HCT116 (cell line): ENCODE data around the gene MSRB3. TPM values are rescaled to one million over a fixed set of nuclear protein-coding genes. Genes with fewer than 3 reads are reported as not detected.

Source experiments
- ATAC-seq: fragments of 200-7000 bp; cut with Tn5 transposase; 2 replicates; pipeline ENCODE4 v1.9.1; 2020; ENCODE audit warnings: mild to moderate bottlenecking, moderate library complexity
- BruUV-seq: library from RNA; stranded (reverse); fragments of 400-500 nt; replicated peaks from 2 replicates; lab custom pipeline; 2021; lab: Mats Ljungman, UMichigan
- CTCF ChIA-PET: fragments of 300-600 bp; sonication (Branson Sonifier 250); formaldehyde crosslinking; loops from one replicate; lab custom pipeline; 2021; ENCODE audit warnings: antibody characterized with exemption; lab: Charles Lee
- POLR2A ChIA-PET: fragments of 300-600, 350-600 bp; sonication (Branson Sonifier 250); formaldehyde crosslinking; loops from one replicate; lab custom pipeline; 2021; ENCODE audit warnings: antibody characterized with exemption; lab: Charles Lee
- RAD21 ChIA-PET, 2 experiments: fragments of 300-600 bp; sonication (Branson Sonifier 250); formaldehyde crosslinking; loops; one replicate each; lab custom pipeline; 2023; ENCODE audit warnings: low total read pairs in 2 of 2; ENCODE audit not compliant: uncharacterized antibody in 2 of 2, unreplicated experiment in 2 of 2, low non-redundant PET in 1 of 2; lab: Charles Lee
- DNase-seq: peaks from one replicate; pipeline ENCODE4 v3.0.0-alpha.2; 2010; ENCODE audit warnings: low read depth, low spot score
- H2AFZ ChIP-seq: fragments of 200-600 bp; shearing (Covaris generic), sonication (generic); 2 replicates; pipeline ENCODE4 v1.6.1; 2017; ENCODE audit warnings: low read depth, mixed run types, mixed read lengths, antibody characterized with exemption, low read length; ENCODE audit not compliant: poor library complexity, severe bottlenecking
- H3K27ac ChIP-seq: 2 replicates; pipeline ENCODE4 v1.5.1; 2012; ENCODE audit warnings: low read depth, low read length
- H3K27me3 ChIP-seq: fragments of 200-600 bp; sonication (generic); 2 replicates; pipeline ENCODE4 v1.6.1; 2016; ENCODE audit warnings: mixed run types, low read length, mixed read lengths; ENCODE audit not compliant: insufficient read depth
- H3K36me3 ChIP-seq, 2 experiments: fragments of 200-500 bp in 1 of 2; fragments of 200-600 bp in 1 of 2; sonication (Bioruptor generic) in 1 of 2; sonication (generic) in 1 of 2; 2 replicates each; pipeline versions ENCODE4 v1.5.1 to v1.6.1; 2014 to 2016; ENCODE audit warnings: low read length in 2 of 2, inconsistent platforms in 1 of 2, mixed read lengths in 1 of 2, mixed run types in 1 of 2; ENCODE audit not compliant: insufficient read depth in 2 of 2, control insufficient read depth in 1 of 2
- H3K4me1 ChIP-seq, 2 experiments: fragments of 200-600 bp in 1 of 2; sonication (generic) in 1 of 2; 2 replicates each; pipeline versions ENCODE4 v1.5.1 to v1.6.1; 2012 to 2017; ENCODE audit warnings: low read length in 2 of 2, inconsistent platforms in 1 of 2, mild to moderate bottlenecking in 1 of 2, mixed read lengths in 1 of 2, mixed run types in 1 of 2, moderate library complexity in 1 of 2; ENCODE audit not compliant: insufficient read depth in 2 of 2, control insufficient read depth in 1 of 2
- H3K4me2 ChIP-seq: fragments of 200-600 bp; sonication (generic); 2 replicates; pipeline ENCODE4 v1.6.1; 2017; ENCODE audit warnings: mixed run types, low read length, mixed read lengths
- H3K4me3 ChIP-seq, 2 experiments: fragments of 200-600 bp in 1 of 2; sonication (generic) in 1 of 2; replicated peaks in 1 of 2; 2 replicates each; pipeline ENCODE4 v1.5.1; 2011 to 2016; ENCODE audit warnings: low read length in 2 of 2, control low read depth in 1 of 2, low read depth in 1 of 2, mild to moderate bottlenecking in 1 of 2, mixed read lengths in 1 of 2, mixed run types in 1 of 2
- H3K79me2 ChIP-seq: fragments of 200-600 bp; sonication (generic); 2 replicates; pipeline ENCODE4 v1.6.1; 2017; ENCODE audit warnings: mild to moderate bottlenecking, mixed run types, low read length, moderate library complexity, mixed read lengths; ENCODE audit not compliant: insufficient read depth
- H3K9ac ChIP-seq: fragments of 200-600 bp; sonication (generic); 2 replicates; pipeline ENCODE4 v1.6.1; 2016; ENCODE audit warnings: low read length, mixed read lengths
- H3K9me2 ChIP-seq: fragments of 200-600 bp; sonication (generic), shearing (Covaris generic); 2 replicates; pipeline ENCODE4 v1.6.1; 2017; ENCODE audit warnings: mixed run types, mild to moderate bottlenecking, moderate library complexity; ENCODE audit not compliant: insufficient read depth
- H3K9me3 ChIP-seq, 2 experiments: fragments of 200-500 bp in 1 of 2; fragments of 200-600 bp in 1 of 2; sonication (Bioruptor generic) in 1 of 2; sonication (generic) in 1 of 2; 2 replicates each; pipeline ENCODE4 v1.6.1; 2014 to 2017; ENCODE audit warnings: low read length in 2 of 2, mixed read lengths in 2 of 2, inconsistent platforms in 1 of 2, low read depth in 1 of 2, mild to moderate bottlenecking in 1 of 2, mixed run types in 1 of 2, moderate library complexity in 1 of 2; ENCODE audit not compliant: control insufficient read depth in 1 of 2, insufficient read depth in 1 of 2
- H4K20me1 ChIP-seq: fragments of 200-600 bp; sonication (generic), shearing (Covaris generic); 2 replicates; pipeline ENCODE4 v1.6.1; 2017; ENCODE audit warnings: mixed run types, mild to moderate bottlenecking, moderate library complexity; ENCODE audit not compliant: insufficient read depth
- CBX3 ChIP-seq: IDR thresholded peaks from 2 replicates; pipeline ENCODE4 v1.6.1; 2012; ENCODE audit warnings: low read depth
- EGR1 ChIP-seq: IDR thresholded peaks from 2 replicates; pipeline ENCODE4 v1.6.1; 2012; ENCODE audit warnings: low read depth
- ELF1 ChIP-seq: IDR thresholded peaks from 2 replicates; pipeline ENCODE4 v1.6.1; 2012; ENCODE audit warnings: low read depth, borderline replicate concordance
- EZH2 ChIP-seq: fragments of 200-600 bp; sonication (generic); IDR thresholded peaks from 2 replicates; pipeline ENCODE4 v1.6.1; 2017; ENCODE audit warnings: antibody characterized with exemption, mixed run types
- FOSL1 ChIP-seq: IDR thresholded peaks from 2 replicates; pipeline ENCODE4 v1.6.1; 2012; ENCODE audit warnings: low read depth
- JUND ChIP-seq: IDR thresholded peaks from 2 replicates; pipeline ENCODE4 v1.6.1; 2012
- TCF7L2 ChIP-seq: IDR thresholded peaks from 2 replicates; pipeline ENCODE4 v1.7.0; 2011; ENCODE audit warnings: borderline replicate concordance, inconsistent platforms; ENCODE audit not compliant: insufficient read depth, insufficient read length; ENCODE audit errors: extremely low read depth
- ZBTB33 ChIP-seq: IDR thresholded peaks from 2 replicates; pipeline ENCODE4 v1.6.1; 2011; ENCODE audit warnings: mild to moderate bottlenecking, low read length, moderate library complexity; ENCODE audit not compliant: insufficient replicate concordance; ENCODE audit errors: extremely low read depth
- ZNF274 ChIP-seq: fragments of 200-500 bp; sonication (Bioruptor generic); IDR thresholded peaks from 2 replicates; pipeline ENCODE4 v1.6.1; 2014; ENCODE audit warnings: mild to moderate bottlenecking, low read depth, low read length, inconsistent platforms
- intact Hi-C: fragments of 100-400 bp; cut with micrococcal nuclease; formaldehyde crosslinking; loops from 2 replicates; pipeline ENCODE4 v1.10.0; 2022
- total RNA-seq: library from RNA; stranded (reverse); gene quantifications from one replicate; pipeline ENCODE4 v1.2.1, GENCODE V29; 2021; ENCODE audit not compliant: unreplicated experiment

Gene MSRB3
- total RNA-seq, 1 experiment from 2014 or later: 8.2 TPM

GRCh38 chr12:65510584-65511050 is 232.1 kb downstream of the MSRB3 start (continued):
- TF ChIP-seq FOSL1 (no peak; the same call in 1 of the 2 replicates), JUND (peak; percentile 55; the same call in 1 of the 2 replicates), EZH2 (no peak)

- Histone ChIP-seq H4K20me1 (no peaks in the 10 kb centered on the region), H3K4me1 (peaks cover 52 to 94% of the 10 kb centered on the region in 2 experiments), H2AFZ (no peak overlapping the region), H3K27me3 (no peaks in the 10 kb centered on the region), H3K36me3 (no peaks in the 10 kb centered on the region), H3K9me2 (no peaks in the 10 kb centered on the region), H3K4me2 (peak overlapping the region; percentile 49), H3K79me2 (no peaks in the 10 kb centered on the region), H3K4me3 (no peak overlapping the region), H3K9me3 (no peaks in the 10 kb centered on the region), H3K9ac (peak overlapping the region; percentile 57), H3K27ac (peak overlapping the region; percentile 93)
- no TSS peak for BruUV-seq
- no peak for DNase-seq
- ChIA-PET CTCF (no interaction called here), RAD21 (interaction anchor here in 1 of 2 experiments (0.6 to 1.1 kb wide), 4 partner anchors 10 to 317 kb away, joined by 3 read pairs; no protein-coding TSS in a partner anchor), POLR2A (interaction anchor here (1.0 to 4.3 kb wide), 3 partner anchors 9 to 22 kb away, joined by 3 to 22 read pairs (median 4); no protein-coding TSS in a partner anchor)
- peak; percentile 67 for TF ChIP-seq TCF7L2
- TF ChIP-seq EGR1: 0 out of 2 replicates have a peak, but pooled peaks have one; percentile 36
- no peak for TF ChIP-seq JUND
- intact Hi-C loops: no loop called here
- peak; percentile 19 for ATAC-seq
Observed at GRCh38 chr12:65511134-65511834, 232.8 kb downstream of the MSRB3 start.

GRCh38 chr12:65511912-65512311 is 233.4 kb downstream of the MSRB3 start:
- POLR2A ChIA-PET: interaction anchor here (1.0 to 4.3 kb wide), 2 partner anchors 8 to 21 kb away, joined by 4 to 22 read pairs; no protein-coding TSS in a partner anchor
- no peaks in the 10 kb centered on the region for H4K20me1 ChIP-seq
- CTCF ChIA-PET: no interaction called here

More at GRCh38 chr12:65511912-65512311, 233.4 kb downstream of the MSRB3 start:
- no peaks in the 10 kb centered on the region for H3K36me3 ChIP-seq
- no peak overlapping the region for H3K4me2 ChIP-seq
- no peaks in the 10 kb centered on the region for H3K79me2 ChIP-seq
- no peak for TF ChIP-seq FOSL1
- TF ChIP-seq CBX3: no peak
- no peak for TF ChIP-seq ZNF274
- no peak for TF ChIP-seq ELF1
- TF ChIP-seq ZBTB33: no peak
- no peak overlapping the region for H2AFZ ChIP-seq
- intact Hi-C loops: no loop called here
- no peaks in the 10 kb centered on the region for H3K27me3 ChIP-seq
- RAD21 ChIA-PET: interaction anchor here in 1 of 2 experiments (0.6 kb wide), 1 partner anchor 17 kb away, joined by 3 read pairs; no protein-coding TSS in a partner anchor
- no TSS peak for BruUV-seq
- DNase-seq (no peak), ATAC-seq (no peak)
- no peak overlapping the region for H3K9ac ChIP-seq
- H3K4me3 ChIP-seq: no peak overlapping the region
- H3K27ac ChIP-seq: peak overlapping the region; percentile 93
- H3K9me3 ChIP-seq: no peaks in the 10 kb centered on the region
- no peaks in the 10 kb centered on the region for H3K9me2 ChIP-seq
- H3K4me1 ChIP-seq: peaks cover 47 to 91% of the 10 kb centered on the region in 2 experiments
